Activated T-cell treated with anti-CD3 and anti-CD28 coated beads, Interleukin-2, amount 50 U/mL, for 72 hours (primary cell): ENCODE results near the gene OR2F2. TPM values are rescaled to one million over a fixed set of nuclear protein-coding genes. Genes with fewer than 3 reads are reported as not detected.

ENCODE experiments used
- ATAC-seq, 2 donors: fragments of 150-1000 bp; cut with Tn5 transposase; replicated peaks in 1 of 2; 2 replicates each; pipeline ENCODE4 v1.10.0; 2021; ENCODE audit warnings: moderate library complexity in 2 of 2, mild to moderate bottlenecking in 1 of 2
- DNase-seq, 2 donors: peaks; one replicate each; pipeline ENCODE4 v3.0.0; 2021 to 2022; ENCODE audit warnings: mixed read lengths in 1 of 2
- H3K27ac Mint-ChIP-seq: one replicate; pipeline ENCODE4 v1.8.0; 2022; ENCODE audit warnings: mild to moderate bottlenecking, moderate library complexity, mixed read lengths
- H3K27me3 Mint-ChIP-seq: one replicate; pipeline ENCODE4 v1.8.0; 2022; ENCODE audit warnings: low read depth, mixed read lengths
- H3K36me3 Mint-ChIP-seq, 2 donors: one replicate each; pipeline ENCODE4 v1.8.0; 2022; ENCODE audit warnings: mixed read lengths in 2 of 2, mild to moderate bottlenecking in 1 of 2; ENCODE audit not compliant: insufficient read depth in 2 of 2
- H3K4me1 Mint-ChIP-seq: one replicate; pipeline ENCODE4 v1.8.0; 2022; ENCODE audit warnings: low read depth, mixed read lengths
- H3K4me3 Mint-ChIP-seq, 2 donors: one replicate each; pipeline ENCODE4 v1.8.0; 2022; ENCODE audit warnings: mild to moderate bottlenecking in 2 of 2, mixed read lengths in 2 of 2, moderate library complexity in 2 of 2
- H3K9me3 Mint-ChIP-seq, 2 donors: one replicate each; pipeline ENCODE4 v1.8.0; 2022; ENCODE audit warnings: mixed read lengths in 2 of 2
- total RNA-seq, 2 donors: library from RNA; stranded (reverse); gene quantifications; one replicate each; pipeline ENCODE4 v1.2.3, GENCODE V29; 2022

OR2F2 gene
- total RNA-seq, 2 donors from 2014 or later = not detected

DNA sequence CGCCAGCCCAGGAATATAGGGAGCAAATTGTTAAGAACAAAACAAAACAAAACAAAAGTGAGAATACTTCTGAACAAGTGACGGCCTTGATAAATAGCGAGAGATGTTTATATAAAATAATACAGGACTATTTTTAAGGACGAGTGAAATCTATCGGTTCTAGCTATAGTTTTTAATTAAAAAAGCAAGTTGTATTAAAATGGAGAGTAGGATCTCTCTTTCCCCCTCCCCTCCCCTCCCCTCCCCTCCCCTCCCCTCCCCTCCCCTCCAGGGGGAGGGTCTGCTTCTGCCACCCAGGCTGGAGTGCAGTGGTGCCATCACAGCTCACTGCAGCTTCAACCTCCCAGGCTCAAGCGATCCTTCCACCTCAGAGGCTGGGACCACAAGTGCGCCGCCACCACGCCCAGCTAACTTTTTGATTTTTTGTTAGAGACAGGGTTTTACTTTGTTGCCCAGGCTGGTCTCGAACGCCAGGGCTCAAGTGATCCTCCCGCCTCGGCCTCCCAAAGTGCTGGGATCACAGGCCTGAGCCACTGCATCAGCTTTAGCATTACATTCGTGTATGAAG, 32.6 kb upstream of the OR2F2 start:
- ATAC-seq (no peak), DNase-seq (no peak)
- peak overlapping the region; percentile 93 to 94 for H3K4me3 Mint-ChIP-seq
- H3K27me3 Mint-ChIP-seq = no peaks in the 10 kb centered on the region
- H3K4me1 Mint-ChIP-seq = peaks cover 24% of the 10 kb centered on the region
- H3K9me3 Mint-ChIP-seq = no peaks in the 10 kb centered on the region
- H3K27ac Mint-ChIP-seq = peak overlapping the region; percentile 84
- no peaks in the 10 kb centered on the region for H3K36me3 Mint-ChIP-seq

DNA sequence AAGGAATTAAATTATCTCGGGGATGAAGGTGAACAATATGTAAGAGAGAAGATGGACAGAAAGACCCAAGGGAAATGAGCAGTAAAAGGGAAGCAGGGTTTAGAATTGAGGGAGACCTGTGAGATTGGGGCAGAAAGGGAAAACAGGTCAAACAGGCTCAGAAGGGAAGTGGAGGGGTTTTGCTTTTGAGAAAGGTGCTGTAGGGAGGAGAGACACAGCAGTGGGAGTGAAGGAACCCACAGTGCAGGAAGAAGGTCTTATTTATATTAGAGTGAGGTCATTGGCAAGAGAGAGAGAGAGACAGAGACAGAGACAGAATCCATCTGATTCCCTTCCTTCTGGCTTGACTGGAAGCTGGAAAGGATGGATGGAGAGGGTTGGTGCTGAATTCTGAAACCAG, 29.5 kb upstream of the OR2F2 start:
- Mint-ChIP-seq H3K9me3 (no peaks in the 10 kb centered on the region), H3K27me3 (no peaks in the 10 kb centered on the region), H3K4me3 (no peak overlapping the region), H3K36me3 (no peaks in the 10 kb centered on the region), H3K27ac (no peak overlapping the region), H3K4me1 (peaks cover 15% of the 10 kb centered on the region)
- DNase-seq (no peak), ATAC-seq (no peak)

GRCh38 chr7:143906151-143906550, 28.9 kb upstream of the OR2F2 start:
- no peak for ATAC-seq
- DNase-seq = no peak
- Mint-ChIP-seq H3K4me3 (no peak overlapping the region), H3K4me1 (peaks cover 15% of the 10 kb centered on the region), H3K9me3 (no peaks in the 10 kb centered on the region), H3K27ac (no peak overlapping the region), H3K27me3 (no peaks in the 10 kb centered on the region), H3K36me3 (no peaks in the 10 kb centered on the region)

- no peaks in the 10 kb centered on the region for H3K9me3 Mint-ChIP-seq
- H3K4me3 Mint-ChIP-seq = no peak overlapping the region
- no peak overlapping the region for H3K27ac Mint-ChIP-seq
- peaks cover 12% of the 10 kb centered on the region for H3K4me1 Mint-ChIP-seq
- no peaks in the 10 kb centered on the region for H3K36me3 Mint-ChIP-seq
- DNase-seq (no peak), ATAC-seq (no peak)
- H3K27me3 Mint-ChIP-seq = no peaks in the 10 kb centered on the region
Measured at GRCh38 chr7:143906895-143907294, 28.1 kb upstream of the OR2F2 start.

- no peak overlapping the region for H3K4me3 Mint-ChIP-seq
- ATAC-seq (no peak), DNase-seq (no peak)
- no peaks in the 10 kb centered on the region for H3K9me3 Mint-ChIP-seq
- peaks cover 12% of the 10 kb centered on the region for H3K4me1 Mint-ChIP-seq
- H3K27ac Mint-ChIP-seq = no peak overlapping the region
- no peaks in the 10 kb centered on the region for H3K36me3 Mint-ChIP-seq
- H3K27me3 Mint-ChIP-seq = no peaks in the 10 kb centered on the region
Measured at GRCh38 chr7:143908120-143908519, 26.9 kb upstream of the OR2F2 start.

DNA sequence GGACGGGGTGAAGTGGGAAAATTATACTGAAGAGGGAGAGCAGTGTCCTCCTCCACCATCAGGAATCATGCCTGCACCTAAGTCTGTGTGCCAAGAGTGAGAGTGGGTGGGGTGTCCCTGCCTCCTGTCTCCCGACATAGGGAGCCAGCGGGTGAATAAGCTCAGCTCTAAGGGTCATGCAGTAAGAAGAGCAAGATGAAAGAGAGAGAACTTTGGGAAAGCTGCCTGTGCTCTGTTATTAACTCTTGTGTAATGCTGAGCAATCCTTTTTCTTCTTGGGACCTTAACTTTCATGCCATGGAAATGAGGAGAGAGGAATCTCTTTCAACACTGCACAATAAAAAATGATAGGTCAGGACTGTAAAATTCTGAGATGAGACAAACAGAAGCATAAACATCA, 25.2 kb upstream of the OR2F2 start:
- DNase-seq (no peak), ATAC-seq (no peak)
- Mint-ChIP-seq H3K27ac (no peak overlapping the region), H3K4me3 (no peak overlapping the region), H3K36me3 (no peaks in the 10 kb centered on the region), H3K27me3 (no peaks in the 10 kb centered on the region), H3K9me3 (no peaks in the 10 kb centered on the region), H3K4me1 (peaks cover 12% of the 10 kb centered on the region)

- H3K9me3 Mint-ChIP-seq = no peaks in the 10 kb centered on the region
- ATAC-seq (no peak), DNase-seq (no peak)
- peaks cover 12% of the 10 kb centered on the region for H3K4me1 Mint-ChIP-seq
- no peak overlapping the region for H3K27ac Mint-ChIP-seq
- H3K27me3 Mint-ChIP-seq = no peaks in the 10 kb centered on the region
- H3K4me3 Mint-ChIP-seq = no peak overlapping the region
- no peaks in the 10 kb centered on the region for H3K36me3 Mint-ChIP-seq
Measured at GRCh38 chr7:143910473-143911248, 24.4 kb upstream of the OR2F2 start.

DNA sequence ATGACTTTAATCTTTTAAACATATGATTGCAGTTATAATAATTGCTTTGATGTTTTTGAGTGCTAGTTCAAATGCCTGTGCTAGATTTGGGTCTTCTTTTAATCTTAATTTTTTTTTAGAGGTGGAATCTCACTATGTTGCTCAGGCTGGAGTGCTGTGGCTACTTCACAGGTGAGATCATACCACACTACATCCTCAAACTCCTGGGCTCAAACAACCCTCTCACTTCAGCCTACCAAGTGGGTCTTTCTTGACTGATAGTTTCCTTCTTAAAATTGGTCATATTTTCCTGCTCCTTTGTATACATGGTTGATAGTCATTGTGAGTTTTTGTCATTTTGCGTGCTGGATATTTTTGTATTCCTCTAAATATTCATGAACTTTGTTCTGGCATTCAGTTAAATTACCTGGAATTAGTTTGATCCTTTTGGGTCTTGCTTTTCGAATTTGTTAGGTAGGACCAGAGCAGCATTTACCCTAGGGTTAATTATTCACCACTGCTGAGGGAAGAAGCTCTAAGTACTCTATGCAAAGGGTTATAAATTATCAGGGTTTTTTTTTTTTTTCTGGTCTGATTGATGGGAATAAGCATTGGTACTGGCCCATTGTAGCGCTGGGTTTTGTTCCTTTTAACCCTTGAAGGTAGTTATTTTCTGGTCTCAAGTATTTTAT, 21.0 kb upstream of the OR2F2 start:
- DNase-seq = no peak
- Mint-ChIP-seq H3K4me1 (peaks cover 12% of the 10 kb centered on the region), H3K4me3 (no peak overlapping the region), H3K27me3 (no peaks in the 10 kb centered on the region), H3K27ac (peak overlapping the region; percentile 61), H3K9me3 (no peaks in the 10 kb centered on the region), H3K36me3 (no peaks in the 10 kb centered on the region)
- no peak for ATAC-seq

GRCh38 chr7:143914938-143915652, 19.9 kb upstream of the OR2F2 start:
- H3K4me1 Mint-ChIP-seq = peaks cover 12% of the 10 kb centered on the region
- H3K27ac Mint-ChIP-seq = no peak overlapping the region
- peaks cover 8% of the 10 kb centered on the region for H3K27me3 Mint-ChIP-seq
- ATAC-seq (no peak), DNase-seq (no peak)
- no peaks in the 10 kb centered on the region for H3K9me3 Mint-ChIP-seq
- no peak overlapping the region for H3K4me3 Mint-ChIP-seq
- no peaks in the 10 kb centered on the region for H3K36me3 Mint-ChIP-seq

DNA sequence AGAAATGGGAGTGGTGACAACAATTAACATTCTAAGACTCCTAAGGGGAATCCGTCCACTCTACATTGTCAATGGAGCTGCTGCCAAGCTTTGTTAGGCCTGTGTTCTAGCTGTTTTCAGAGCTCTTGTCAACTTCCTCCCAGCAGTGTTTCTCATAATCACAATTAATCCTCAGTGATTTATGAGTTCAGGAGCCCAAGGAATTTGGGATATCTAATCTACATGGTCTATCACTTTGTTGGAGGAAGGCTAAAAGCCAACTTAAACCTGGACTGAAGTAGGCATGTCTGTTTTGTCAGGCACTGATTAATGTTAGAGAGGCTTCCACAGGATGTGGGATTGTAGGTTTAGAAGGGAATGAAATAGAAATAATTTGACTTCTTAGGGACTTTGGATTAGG, 10.2 kb upstream of the OR2F2 start:
- peaks cover 17% of the 10 kb centered on the region for H3K4me1 Mint-ChIP-seq
- DNase-seq (no peak), ATAC-seq (no peak)
- no peak overlapping the region for H3K4me3 Mint-ChIP-seq
- no peaks in the 10 kb centered on the region for H3K36me3 Mint-ChIP-seq
- H3K27ac Mint-ChIP-seq = no peak overlapping the region
- no peaks in the 10 kb centered on the region for H3K9me3 Mint-ChIP-seq
- H3K27me3 Mint-ChIP-seq = peaks cover 15% of the 10 kb centered on the region

DNA sequence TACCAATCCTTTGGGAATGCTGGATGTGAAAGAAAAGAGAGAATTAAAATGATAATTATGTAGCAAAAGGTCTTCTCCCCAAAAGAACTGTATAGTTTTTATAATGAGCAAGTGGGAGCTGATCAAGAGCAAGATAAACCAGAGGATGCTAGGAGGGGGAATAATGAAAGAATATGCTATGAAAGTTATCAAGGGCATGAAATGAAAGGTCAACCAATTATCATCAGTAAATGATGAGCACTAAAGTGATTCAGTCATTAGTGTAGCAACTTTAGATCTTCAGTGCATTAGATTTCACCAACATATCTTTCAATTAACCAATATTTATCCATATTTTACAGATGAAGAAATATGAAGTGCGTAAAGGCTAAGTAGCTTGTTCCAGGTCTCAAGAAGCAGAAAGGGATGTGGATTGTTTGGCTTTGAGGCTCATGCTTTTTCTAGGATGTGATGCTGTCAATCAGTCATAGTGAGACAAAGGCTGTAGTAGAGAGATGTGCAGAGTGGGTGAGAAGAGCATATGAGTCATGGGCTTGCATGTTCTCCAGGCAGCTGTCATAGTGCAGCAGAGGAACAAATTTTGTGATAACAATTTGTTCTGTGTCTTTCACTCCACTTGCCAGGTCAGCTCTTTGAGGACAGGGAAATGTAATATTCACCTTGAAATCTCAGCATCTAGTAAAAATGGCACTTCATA, 5.7 kb upstream of the OR2F2 start:
- peaks cover 0 to 4% of the 10 kb centered on the region in 2 donors for H3K9me3 Mint-ChIP-seq
- ATAC-seq = peak; percentile 100
- H3K4me1 Mint-ChIP-seq = peaks cover 20% of the 10 kb centered on the region
- H3K27me3 Mint-ChIP-seq = peaks cover 10% of the 10 kb centered on the region
- H3K36me3 Mint-ChIP-seq = peaks cover 0 to 2% of the 10 kb centered on the region in 2 donors
- peak; percentile 27 to 38 for DNase-seq
- H3K27ac Mint-ChIP-seq = no peak overlapping the region
- H3K4me3 Mint-ChIP-seq = peak overlapping the region in 1 of 2 donors; percentile 36

- peaks cover 20% of the 10 kb centered on the region for H3K4me1 Mint-ChIP-seq
- peak overlapping the region; percentile 6 for H3K27ac Mint-ChIP-seq
- H3K27me3 Mint-ChIP-seq = peaks cover 10% of the 10 kb centered on the region
- H3K4me3 Mint-ChIP-seq = no peak overlapping the region
- DNase-seq = no peak
- no peak for ATAC-seq
- peaks cover 0 to 2% of the 10 kb centered on the region in 2 donors for H3K36me3 Mint-ChIP-seq
- H3K9me3 Mint-ChIP-seq = peaks cover 0 to 4% of the 10 kb centered on the region in 2 donors
Measured at GRCh38 chr7:143931739-143932138, 3.3 kb upstream of the OR2F2 start.
